ENCODE results near the gene SLF2.

Gene SLF2

GRCh38 chr10:100912605-100913469, at the start of gene SLF2:
Gene SLF2, plus strand, starts transcription at chr10:100912963. Its CDS starts 148 bp downstream, at chr10:100913111.
- DNase-seq (ENCODE audit: low spot score): peak; percentile 99

- DNase-seq (ENCODE audit: low spot score): no peak
Measured at GRCh38 chr10:100863433-100863832, 49.3 kb upstream of the SLF2 start.

- no peak for DNase-seq (ENCODE audit: low spot score)
Measured at GRCh38 chr10:100864036-100864885, 48.5 kb upstream of the SLF2 start.

- DNase-seq (ENCODE audit: low spot score): no peak
Measured at GRCh38 chr10:100864978-100865377, 47.8 kb upstream of the SLF2 start.

- no peak for DNase-seq (ENCODE audit: low spot score)
Measured at GRCh38 chr10:100866010-100866409, 46.8 kb upstream of the SLF2 start.

- no peak for DNase-seq (ENCODE audit: low spot score)
Measured at GRCh38 chr10:100866575-100867098, 46.1 kb upstream of the SLF2 start.

GRCh38 chr10:100867261-100867963, 45.4 kb upstream of the SLF2 start:
- no peak for DNase-seq (ENCODE audit: low spot score)

GRCh38 chr10:100868382-100868781, 44.4 kb upstream of the SLF2 start:
- no peak for DNase-seq (ENCODE audit: low spot score)

GRCh38 chr10:100869399-100869798, 43.4 kb upstream of the SLF2 start:
- no peak for DNase-seq (ENCODE audit: low spot score)

- peak; percentile 49 for DNase-seq (ENCODE audit: low spot score)
Measured at GRCh38 chr10:100872034-100872791, 40.5 kb upstream of the SLF2 start.

GRCh38 chr10:100873146-100873826, 39.5 kb upstream of the SLF2 start:
- DNase-seq (ENCODE audit: low spot score): no peak

GRCh38 chr10:100873827-100874326, 38.9 kb upstream of the SLF2 start:
- DNase-seq (ENCODE audit: low spot score): no peak

- DNase-seq (ENCODE audit: low spot score): no peak
Measured at GRCh38 chr10:100874702-100875483, 37.9 kb upstream of the SLF2 start.

GRCh38 chr10:100875484-100876166, 37.1 kb upstream of the SLF2 start:
- DNase-seq (ENCODE audit: low spot score): no peak

- DNase-seq (ENCODE audit: low spot score): no peak
Measured at GRCh38 chr10:100876585-100877460, 35.9 kb upstream of the SLF2 start.

GRCh38 chr10:100877461-100877850, 35.3 kb upstream of the SLF2 start:
- DNase-seq (ENCODE audit: low spot score): no peak

GRCh38 chr10:100878291-100878910, 34.4 kb upstream of the SLF2 start:
- DNase-seq (ENCODE audit: low spot score): peak; percentile 82

All from cerebellar cortex (tissue), 1 donor.